IPS-18a (cell line): ENCODE results near the gene ZNF444.
"Not testable (repeated sequence)": the region's sequence is repeated elsewhere in the genome, so short reads cannot be mapped to it uniquely, and the experiment has no call there.

Experiments
- H3K27ac ChIP-seq: one replicate; pipeline ENCODE4 v1.5.1; 2013; ENCODE audit warnings: low read length
- H3K27me3 ChIP-seq: one replicate; pipeline ENCODE4 v1.6.1; 2013; ENCODE audit warnings: mild to moderate bottlenecking, low read length; ENCODE audit not compliant: control insufficient read depth, insufficient read depth
- H3K36me3 ChIP-seq: one replicate; pipeline ENCODE4 v1.6.1; 2013; ENCODE audit warnings: low read depth, low read length; ENCODE audit not compliant: control insufficient read depth
- H3K4me1 ChIP-seq: one replicate; pipeline ENCODE4 v1.6.1; 2013; ENCODE audit warnings: low read depth, low read length; ENCODE audit not compliant: control insufficient read depth
- H3K4me3 ChIP-seq: one replicate; pipeline ENCODE4 v1.5.1; 2013; ENCODE audit warnings: low read length
- H3K9ac ChIP-seq: one replicate; pipeline ENCODE4 v1.6.1; 2013; ENCODE audit warnings: mild to moderate bottlenecking, low read length, moderate library complexity
- H3K9me3 ChIP-seq: one replicate; pipeline ENCODE4 v1.6.1; 2013; ENCODE audit warnings: low read depth, low read length; ENCODE audit not compliant: control insufficient read depth

Gene ZNF444

GRCh38 chr19:56207581-56207980 lies 66.5 kb downstream of the ZNF444 start:
- H3K9me3 ChIP-seq, H3K4me1 ChIP-seq, H3K4me3 ChIP-seq, H3K27ac ChIP-seq, H3K9ac ChIP-seq, H3K36me3 ChIP-seq, H3K27me3 ChIP-seq: not testable (repeated sequence)

GRCh38 chr19:56209091-56209490 lies 68.0 kb downstream of the ZNF444 start:
- H3K27me3 ChIP-seq = no peaks in the 10 kb centered on the region
- H3K27ac ChIP-seq = no peak overlapping the region
- no peaks in the 10 kb centered on the region for H3K36me3 ChIP-seq
- H3K9me3 ChIP-seq = no peaks in the 10 kb centered on the region
- no peaks in the 10 kb centered on the region for H3K4me1 ChIP-seq
- H3K9ac ChIP-seq = no peak overlapping the region
- no peak overlapping the region for H3K4me3 ChIP-seq

DNA sequence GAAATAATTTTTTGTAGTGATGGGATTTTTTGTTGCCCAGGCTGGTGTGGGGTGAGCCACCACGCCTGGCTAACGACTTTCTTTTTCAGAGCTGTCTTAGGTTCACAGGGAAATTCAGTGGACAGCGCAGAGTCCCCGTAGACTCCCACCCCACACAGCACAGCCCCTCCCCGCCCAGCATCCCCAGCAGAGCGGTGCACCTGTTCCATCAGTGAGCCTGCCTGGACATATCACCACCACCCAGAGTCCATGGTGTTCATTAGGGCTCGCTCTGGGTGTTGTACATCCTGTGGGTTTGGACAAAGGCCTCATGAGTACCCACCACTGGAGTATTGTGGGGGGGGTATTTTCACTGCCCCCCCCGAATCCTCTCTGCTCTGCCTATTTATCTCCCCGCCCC lies 68.9 kb downstream of the ZNF444 start:
- not testable (repeated sequence) for H3K9me3 ChIP-seq, H3K36me3 ChIP-seq, H3K27me3 ChIP-seq, H3K27ac ChIP-seq, H3K4me1 ChIP-seq, H3K4me3 ChIP-seq, H3K9ac ChIP-seq
